OCI-M2 (cell line): ENCODE measurements around the gene TNS3.

Source experiments
- DNase-seq: peaks from one replicate; lab custom pipeline; 2025; ENCODE audit not compliant: unreplicated experiment; lab: John Stamatoyannopoulos, UW

TNS3 gene

DNA sequence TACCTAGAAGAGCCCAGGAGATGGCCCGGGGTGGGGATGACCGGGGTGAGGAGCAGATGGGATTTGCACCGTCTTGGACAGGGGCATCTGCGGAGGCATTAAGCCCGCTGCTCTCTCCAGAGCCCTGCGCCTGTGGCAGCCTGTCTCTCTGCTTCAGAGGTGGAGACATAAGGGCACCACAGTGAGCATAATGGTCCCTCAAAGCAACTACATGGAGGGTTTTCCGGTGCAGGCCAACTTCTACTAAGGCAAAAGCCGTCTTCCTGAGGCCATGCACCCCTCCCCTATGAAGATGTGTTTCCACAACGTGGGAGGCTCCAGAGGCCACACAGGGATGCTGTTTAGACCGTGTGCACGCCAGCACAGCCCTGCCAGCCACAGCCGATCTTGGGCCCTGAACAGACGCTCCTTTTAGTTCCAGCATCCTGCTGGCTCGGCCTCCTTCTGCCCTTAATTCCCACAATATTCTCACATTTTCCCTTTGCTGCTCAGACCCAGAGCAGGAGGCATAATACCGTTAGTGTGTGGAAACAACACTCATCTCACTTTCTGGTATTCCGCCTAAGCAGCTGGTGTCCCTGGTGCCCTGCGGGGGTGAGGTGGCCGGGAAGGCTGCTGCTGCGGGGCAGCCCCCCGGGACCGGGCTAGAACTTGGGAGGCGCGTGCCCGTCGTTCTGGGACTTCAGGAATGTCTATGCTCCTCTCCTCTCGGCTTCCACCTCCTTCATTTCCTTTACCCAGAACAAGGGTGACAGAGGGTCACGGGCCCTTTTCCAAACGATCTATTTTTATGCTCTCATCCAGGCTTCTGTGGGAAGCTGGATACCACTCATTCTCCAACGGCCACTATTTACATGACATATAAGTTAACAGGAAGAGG lies 266.9 kb downstream of the TNS3 start:
- no peak for DNase-seq

DNA sequence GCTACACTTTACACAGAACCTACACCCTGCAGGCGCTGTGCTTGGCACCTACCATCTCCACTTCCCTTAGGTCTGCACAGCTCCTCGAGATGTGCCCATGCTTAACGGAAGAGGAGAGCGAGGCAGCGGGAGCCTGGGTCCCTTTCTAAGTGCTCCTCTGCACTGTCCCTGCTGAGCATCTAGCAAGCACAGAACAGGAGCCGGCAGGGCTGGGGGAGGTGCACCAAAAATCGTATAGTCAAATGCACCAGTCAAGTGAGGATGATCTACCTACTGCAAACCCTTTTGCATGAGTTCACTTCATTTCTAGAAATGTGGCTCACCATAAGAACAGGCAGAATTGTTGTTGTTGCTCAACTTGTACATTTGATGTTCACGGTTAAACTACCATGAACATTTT lies 267.7 kb downstream of the TNS3 start:
- DNase-seq: no peak

DNA sequence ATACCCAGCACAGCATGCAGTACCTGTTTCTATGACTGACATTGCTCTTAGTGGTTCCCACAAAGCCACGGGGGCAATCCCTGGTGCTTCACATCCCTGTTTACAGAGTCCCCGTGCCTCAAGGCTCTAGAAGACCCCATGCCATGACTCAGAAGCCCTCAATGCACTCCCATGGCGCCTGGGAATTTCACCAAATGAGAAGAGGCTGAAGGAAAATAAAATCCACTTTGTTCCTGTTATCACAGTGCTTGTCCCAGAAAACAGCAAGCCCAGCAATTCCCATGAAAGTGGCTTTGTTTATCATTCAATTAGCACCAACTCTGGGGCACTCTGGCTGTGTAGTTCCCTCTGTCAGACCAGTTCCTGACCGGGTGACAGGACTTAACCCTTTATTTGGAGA lies 268.3 kb downstream of the TNS3 start:
- DNase-seq: no peak

DNA sequence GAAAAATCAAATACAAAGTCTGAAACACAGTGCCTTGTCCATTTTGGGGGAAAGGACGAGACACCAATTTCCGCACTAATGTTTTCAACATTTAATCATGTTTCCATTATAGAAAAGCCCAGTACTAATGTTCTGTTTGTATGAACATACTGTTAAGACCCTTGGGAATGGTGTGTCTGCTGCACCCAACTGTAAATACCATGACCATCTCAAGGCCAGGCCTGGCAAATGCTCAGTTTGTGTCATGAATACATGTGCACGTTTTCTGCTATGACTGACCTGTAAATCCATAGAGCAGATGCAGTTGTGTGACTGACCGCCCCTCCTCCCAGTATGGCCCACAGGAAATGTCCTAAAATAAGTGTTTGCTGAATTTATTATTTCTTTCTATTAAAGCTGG lies 270.0 kb downstream of the TNS3 start:
- DNase-seq: no peak

DNA sequence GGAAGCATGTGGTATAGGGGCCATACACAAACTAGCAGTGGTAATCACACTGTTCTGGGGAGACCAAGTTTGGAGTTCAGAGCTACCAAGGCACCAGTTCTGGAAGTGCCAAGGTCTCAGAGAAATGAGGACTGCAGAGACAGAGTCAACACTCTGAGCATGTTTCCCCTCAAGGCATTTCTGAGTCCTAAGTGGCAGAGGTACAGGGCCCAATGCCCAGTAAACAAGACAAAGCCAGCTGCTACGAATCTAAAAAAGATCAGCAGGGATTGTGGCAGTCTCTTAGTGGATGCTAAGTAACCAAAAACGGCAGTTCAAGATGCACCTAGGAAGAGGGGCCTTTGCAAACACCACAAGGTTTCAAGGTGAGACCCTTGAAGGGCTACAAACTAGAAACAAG lies 271.9 kb downstream of the TNS3 start:
- no peak for DNase-seq

DNA sequence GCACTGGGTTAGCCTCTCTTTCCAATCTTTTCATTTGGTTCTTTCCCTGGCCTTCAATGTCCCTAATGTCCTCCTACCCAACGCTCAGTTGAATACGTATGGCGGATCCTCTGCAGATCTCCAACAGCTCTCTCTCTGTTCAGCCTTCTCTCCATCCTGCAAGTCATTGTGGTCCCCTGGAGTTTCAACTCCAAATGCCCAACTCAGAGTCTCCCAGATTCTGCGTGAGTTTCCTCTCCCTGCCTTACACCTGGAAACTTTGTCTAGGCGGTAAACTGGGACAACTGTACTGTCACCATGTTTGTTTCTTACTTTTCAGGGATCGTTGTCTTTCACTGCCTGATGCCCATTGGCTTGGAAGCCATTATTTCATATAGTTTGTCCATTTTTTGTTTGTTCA lies 273.1 kb downstream of the TNS3 start:
- no peak for DNase-seq

DNA sequence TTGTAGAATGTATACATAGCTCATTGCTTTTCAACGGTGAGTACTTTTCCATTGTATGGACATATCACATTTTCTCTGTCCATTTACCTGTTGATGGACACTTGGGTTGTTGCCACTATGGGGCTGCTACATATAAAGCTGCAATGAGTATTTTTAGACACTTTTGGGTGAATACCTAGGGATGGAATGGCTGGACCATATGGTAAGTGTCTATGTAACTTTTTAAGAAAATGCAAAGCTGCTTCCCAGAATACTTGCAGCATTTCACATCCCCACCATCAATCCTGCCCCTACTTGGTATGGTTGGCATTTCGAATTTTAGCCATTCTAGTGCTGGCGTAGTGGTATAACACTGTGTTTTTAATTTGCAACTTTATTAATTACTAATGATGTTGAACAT lies 274.6 kb downstream of the TNS3 start:
- DNase-seq: no peak

DNA sequence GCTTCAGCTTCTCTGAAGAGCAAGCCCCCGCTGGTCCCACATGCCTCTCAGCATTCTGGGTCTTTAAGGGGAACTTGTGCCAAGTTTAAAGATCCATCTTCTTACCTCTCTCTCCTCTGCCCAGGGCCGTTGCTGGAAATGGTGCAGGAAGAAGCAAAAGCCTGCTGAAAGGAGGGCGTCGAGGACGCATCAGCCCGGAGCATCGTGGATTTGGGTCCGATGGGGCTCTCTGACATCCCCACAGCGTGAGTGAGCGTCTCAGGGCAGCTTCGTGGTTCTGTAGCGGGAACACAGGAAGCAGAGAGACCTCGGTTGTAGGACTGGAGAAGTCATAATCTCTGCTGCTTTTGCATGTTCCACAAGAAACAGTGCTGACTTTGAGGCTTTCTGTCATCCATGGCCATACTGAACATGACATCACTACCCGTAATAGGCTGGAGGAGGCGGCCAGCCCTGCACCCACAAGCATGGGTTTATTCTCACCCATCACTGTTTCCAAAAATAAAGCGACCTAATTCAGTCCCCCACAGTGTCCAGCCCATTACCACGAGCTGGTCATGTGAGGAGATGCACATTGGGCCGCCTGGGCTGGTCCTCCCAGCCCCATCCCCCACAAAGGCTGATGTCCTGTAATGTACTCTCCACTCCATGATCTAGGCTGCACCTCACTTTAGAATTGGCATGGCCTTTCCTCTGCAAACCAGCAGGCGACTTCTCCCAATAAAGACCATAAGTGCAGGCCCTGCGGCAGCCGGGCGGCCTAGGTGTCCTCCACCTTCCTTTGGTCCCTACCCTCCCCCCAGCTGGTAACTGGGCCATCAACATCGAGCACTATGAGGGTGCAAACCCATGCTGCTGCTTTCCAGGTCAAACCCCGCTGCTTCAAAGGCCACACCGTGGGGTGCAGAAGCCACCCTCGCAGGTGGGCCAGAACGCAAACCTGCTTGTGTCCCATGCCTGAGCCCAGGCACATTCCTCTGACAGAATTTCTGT lies 276.9 kb downstream of the TNS3 start:
- no peak for DNase-seq

DNA sequence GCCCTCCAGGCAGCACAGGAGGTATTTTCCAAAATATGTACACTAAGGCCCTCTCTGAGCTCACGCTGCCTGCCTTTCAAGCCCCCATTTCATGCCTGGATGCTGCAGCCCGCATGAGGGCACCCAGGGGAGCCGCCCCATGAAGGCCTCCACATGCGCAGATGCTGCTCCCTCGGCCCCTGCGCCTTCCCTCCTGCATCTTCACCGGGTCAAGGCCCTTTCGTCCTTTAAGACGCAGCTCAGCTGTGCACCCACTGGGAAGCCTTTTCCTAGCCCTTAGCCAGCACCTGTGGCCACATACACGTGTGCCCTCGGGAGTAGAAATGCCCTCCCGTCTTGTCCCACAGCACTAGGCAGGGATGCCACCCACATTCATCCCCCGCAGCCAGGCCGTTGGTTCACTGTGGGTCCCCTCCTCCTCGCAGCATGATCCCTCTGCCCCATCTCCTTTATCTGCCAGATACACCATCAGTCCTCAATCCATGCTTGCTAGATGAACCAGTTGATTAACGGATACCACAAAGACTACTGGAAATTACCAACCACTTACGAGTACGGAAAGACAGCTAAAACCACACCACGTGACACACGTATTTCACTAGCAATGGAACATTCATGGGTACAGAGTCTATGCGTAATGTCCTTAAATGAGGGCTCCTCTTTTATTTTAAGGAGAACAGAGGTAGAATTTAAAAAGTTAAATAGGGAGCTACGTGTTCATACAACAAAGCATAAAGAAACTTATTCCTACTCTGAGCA lies 278.0 kb downstream of the TNS3 start:
- DNase-seq: no peak

DNA sequence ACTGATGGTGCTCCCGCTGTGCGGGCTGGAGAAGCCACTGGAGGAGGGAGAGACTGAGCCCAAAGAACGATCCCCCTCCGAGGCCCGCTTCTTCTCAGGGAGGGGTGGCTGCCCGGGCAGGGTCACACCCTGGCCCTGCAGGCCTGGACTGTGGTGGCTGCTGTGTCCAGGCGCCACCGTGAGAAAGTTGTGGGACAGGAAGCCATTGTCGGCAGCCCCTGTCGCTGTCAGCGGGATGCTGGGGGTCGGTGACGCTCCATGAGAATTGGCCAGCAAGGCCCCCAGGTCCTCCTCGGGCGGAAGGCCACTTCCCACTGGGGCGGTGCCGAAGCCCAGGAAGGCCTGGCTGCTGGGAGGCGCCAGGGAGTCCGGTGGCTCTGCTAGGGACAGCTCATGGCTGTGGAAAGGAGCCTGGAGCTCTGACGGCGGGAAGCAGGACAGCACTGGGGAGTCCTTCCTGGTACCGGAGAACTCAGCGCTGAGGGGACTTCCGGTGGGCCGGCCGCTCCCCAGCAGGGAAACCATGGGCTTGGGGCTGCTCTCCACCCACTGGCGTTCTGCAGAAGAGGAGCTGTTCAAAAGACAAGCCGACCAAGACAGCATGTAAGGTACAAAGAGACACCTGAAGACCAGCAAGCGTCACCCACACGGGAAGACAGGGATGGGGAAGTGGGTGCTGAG lies 278.8 kb downstream of the TNS3 start:
- DNase-seq: no peak

DNA sequence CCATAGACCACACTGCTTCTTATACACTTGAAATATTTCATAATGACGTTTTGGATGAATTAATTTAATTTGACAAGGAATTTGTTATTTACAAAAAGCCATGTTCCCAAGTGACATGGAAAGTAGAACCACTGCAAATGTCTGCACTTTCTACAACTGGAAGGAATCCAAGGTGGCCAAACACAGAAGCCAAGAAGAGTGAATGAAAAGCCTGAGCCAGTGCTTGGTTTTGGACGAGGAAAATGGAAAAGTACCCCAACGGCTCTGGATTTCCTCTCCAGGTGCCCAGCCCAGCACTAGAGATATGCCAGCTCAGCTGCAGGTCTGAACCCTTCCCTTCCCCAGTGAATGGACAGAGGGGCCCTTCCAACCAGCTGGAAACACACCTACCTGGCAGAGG lies 279.4 kb downstream of the TNS3 start:
- DNase-seq: no peak

DNA sequence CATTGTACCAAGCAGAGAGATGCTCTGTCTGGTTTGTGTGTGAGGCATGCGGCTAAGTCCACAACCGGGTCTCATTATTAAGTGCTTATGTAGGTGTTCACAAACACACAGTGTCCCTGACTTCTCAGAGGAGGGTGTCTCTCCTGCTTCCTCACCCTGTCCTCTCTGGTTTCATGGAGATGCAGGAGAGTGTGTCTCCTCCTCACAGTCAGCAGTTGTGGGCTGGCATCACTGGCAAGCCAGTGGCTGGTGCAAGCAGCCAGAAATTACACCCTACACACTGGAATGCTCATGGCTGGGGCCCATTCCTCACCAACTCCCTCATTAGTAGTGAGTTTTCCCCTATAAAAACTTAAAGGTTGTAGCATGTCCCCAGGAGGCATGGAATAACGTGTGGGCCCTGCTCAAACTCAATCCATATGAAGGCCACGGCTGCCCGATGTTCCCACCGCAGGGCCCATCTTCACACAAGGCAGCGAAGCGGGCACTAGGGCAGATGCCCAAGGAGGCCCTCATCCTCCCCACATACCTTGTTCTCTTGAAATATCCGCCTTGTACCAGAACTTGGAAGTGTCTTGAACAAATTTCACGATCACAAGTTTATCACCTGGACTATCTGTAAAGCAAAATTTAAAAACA lies 280.1 kb downstream of the TNS3 start:
- DNase-seq: no peak

DNA sequence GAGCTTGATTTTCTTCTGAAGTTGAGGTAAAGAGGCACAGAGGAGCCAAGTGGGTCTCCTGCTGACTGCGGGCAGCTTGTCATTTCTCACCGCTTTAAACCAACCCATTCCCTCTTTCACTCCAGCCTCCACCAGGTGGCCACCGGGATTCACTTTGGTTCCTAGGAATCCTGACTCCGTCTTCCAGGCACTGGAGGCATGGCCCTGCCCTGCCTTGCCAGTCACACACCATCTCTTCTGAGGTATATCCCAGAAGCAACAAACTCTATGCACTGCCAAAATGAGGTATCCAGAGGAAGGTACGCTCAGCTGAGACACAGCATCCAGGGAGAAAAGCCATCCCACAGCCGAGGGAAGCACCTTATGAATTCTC lies 280.8 kb downstream of the TNS3 start:
- no peak for DNase-seq

DNA sequence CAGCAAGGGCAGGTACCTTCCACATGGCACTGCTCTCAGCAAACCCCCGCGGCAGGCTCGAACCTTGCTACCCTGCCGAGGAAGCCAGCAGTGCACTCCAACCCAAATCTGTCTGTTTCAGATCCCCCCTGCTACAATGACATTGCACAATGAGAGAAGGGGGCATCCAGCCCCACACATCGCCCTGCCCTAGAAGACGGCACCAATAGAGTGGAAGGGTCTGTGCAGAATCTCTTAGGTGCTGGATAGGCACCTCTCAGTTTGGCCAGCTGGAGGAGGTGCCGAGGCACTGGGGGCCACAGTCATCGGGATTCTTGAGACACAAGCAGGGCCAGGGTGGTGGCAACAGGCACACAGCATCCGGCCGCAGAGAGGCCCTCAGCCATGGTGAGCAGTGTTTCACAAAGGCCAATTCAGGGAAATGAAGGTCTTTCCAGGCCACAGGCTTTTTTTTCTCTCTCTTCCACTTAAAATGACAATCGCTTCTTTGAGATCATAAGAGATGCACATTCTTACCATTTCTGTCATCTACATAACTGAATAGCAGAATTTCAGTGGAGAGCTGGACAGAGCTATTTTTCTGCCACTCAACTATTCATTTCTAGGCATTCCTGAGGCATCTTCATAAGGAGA lies 281.3 kb downstream of the TNS3 start:
- no peak for DNase-seq

DNA sequence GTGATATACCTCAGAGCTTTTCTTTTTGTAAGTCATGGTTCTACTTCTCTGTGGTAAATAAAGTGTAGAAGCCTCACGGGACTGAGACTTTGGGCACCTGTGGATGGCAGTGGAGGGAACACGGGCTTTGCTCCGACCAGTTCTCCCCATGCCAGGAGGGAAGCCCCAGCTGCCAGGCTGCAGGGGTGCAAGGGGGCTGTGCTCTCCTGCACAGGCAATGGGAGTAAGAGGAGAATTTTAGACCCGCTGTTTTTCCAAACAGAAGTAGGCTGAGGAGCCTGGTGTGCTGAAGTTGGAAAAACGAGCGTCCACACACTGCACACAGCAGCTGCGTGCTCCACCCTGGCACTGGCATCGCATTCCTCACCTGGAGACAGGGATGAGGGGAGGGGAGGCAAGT lies 282.4 kb downstream of the TNS3 start:
- DNase-seq: no peak

DNA sequence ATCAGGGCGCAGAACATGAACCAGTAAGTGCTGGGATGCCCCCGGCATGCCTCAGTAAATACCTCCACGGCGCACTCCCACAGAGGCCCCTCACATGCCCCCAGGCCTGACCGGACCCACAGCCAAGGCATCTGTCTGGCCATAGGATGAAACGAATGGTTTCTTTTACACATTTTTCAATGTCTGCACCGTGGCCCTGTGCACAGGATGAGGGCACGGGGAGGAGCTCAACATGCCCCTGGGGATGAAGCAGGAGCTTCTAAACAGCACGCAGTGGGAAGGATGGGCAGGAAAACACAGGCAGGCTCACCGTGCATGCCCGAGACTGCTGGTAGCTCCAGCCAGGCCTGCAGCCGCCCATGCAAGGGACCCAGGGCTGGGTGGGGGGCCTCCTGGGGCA lies 283.3 kb downstream of the TNS3 start:
- DNase-seq: no peak

DNA sequence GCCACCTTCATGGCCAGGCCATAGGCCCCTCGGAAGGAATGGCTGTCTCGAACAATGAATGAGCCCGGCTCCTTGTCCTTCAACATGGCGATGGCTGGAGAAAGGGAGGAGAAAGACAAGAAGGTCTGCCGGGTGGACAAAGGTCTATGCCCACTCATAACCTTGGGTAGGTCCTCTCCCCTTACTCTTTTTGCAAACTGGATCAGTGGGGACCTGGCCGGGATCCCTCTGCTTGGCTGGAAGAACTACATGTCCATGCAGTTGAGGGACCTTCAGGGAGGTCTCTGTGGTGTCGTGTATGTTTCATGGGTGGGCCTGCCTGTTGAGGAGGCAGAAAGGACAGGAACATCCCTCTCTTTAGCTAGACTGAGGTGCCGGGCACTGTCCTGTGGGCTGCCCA lies 284.8 kb downstream of the TNS3 start:
- no peak for DNase-seq

DNA sequence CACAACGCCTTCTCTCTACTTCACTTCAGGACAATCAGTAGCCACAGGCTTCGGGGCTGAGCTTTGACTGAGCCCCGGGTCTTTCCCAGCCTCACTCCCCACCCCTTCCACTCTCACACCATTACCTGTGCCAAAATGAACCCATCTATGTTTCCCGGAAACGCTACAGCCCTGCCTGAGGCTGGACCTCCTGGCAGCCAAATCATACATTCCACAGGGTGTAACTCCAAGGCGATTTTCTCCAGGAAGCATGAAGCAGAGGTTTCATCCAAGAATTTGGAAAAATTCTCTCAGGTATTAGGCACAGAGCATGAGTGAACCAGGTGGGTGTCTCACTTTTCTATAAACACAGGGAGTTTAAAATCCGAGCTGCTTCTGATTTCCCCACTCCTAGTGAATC lies 286.3 kb downstream of the TNS3 start:
- DNase-seq: no peak

DNA sequence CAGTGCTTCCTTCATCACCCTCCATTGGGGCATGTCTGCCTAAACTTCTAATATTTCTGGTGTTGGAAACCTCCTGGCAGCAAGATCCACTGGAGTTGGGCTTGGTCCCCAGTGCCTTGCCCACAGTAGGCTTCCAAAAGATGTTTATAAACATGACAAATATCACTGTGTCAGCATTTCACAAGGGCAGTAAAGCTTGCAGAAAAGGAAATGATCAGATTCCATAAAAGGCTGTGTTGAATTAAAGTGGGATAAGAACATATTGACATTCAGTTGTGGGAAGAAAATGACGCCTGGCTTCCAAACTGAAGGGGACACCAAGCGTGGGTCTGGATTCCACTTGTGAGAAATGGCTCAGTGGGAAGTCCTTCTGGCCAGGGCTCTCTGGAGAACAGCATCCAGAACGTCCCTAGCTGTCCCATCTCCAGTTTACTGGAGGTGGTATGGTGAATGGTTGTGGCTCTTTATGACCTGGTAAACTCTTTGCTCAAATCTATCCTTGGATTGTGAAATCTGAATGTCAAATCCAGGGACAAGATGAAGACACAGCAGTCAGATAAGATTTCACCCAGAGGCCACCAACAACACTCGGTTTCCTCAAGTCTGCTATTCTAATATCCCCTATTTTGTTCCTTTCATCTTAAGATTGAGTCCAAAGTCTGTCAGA lies 287.2 kb downstream of the TNS3 start:
- no peak for DNase-seq
